ENCODE measurements around the gene ETFDH.

ETFDH gene

DNA sequence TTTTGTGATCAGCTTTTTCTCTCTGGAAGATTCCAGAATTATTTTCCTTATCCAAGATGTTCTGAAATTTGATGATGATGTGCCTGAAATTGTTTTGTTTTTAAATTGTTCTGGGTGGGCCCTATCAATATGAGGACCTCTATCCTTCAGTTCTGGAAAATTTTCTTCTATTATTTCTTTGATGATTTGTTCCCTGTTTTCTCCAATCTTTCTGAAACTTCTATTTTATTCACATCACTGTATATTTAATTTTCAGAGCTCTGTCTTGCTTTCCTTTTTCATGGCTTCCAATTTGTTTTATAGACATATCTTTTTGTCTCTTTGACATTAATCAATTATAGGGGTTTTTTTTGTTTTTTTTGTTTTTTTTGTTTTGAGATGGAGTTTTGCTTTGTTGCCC, 84.5 kb downstream of the ETFDH start:
- no peak for DNase-seq

DNA sequence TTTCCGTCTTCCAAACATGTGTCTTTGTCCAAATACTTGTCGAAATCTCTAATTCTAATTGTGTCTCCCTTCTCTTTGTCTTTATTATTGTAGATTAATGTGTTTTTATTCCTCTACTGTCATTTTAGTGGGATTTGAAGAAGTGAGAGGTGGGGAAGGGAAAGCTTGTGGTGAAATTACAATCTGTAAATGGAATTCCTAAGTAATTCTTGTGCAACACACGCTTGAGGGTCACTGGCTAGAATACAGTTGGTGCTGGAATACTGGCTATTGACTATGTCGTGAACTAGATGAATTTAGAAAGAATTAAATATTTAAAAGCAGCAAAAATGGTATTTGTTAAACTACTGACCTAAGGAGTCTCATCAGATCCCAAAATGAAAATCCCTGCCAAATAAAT, 86.0 kb downstream of the ETFDH start:
- DNase-seq = no peak

DNA sequence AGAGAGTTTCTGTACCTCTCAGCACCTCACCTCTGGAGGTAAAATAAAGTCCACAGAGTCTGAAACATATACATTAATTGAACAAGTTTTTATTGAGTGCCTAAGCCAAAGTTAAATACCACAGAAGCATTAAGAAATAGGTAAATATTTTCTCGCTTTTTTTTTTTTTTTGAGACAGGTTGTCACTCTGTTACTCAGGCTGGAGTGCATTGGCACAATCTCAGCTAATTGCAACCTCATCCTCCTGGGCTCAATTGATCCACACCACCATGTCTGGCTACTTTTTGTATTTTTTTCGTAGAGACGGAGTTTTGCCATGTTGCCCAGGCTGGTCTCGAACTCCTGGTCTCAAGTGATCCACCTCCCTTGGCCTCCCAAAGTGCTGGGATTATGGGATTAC, 86.6 kb downstream of the ETFDH start:
- DNase-seq = no peak

Data from NCI-H1930 (cell line).